Common myeloid progenitor, CD34-positive (primary cell): ENCODE measurements around the gene FAM171A1. TPM values are rescaled to one million over a fixed set of nuclear protein-coding genes. Genes with fewer than 3 reads are reported as not detected.
"Not testable (repeated sequence)": the region's sequence is repeated elsewhere in the genome, so short reads cannot be mapped to it uniquely, and the experiment has no call there.

Source experiments
- CTCF ChIA-PET: fragments of 350-600 bp; sonication (Branson Sonifier 250); formaldehyde crosslinking; loops from one replicate; lab custom pipeline; 2021; ENCODE audit warnings: antibody characterized with exemption; lab: Charles Lee
- POLR2A ChIA-PET: fragments of 350-600 bp; sonication (Branson Sonifier 250); formaldehyde crosslinking; loops from one replicate; lab custom pipeline; 2021; ENCODE audit warnings: antibody characterized with exemption; lab: Charles Lee
- DNase-seq, 3 donors: peaks; one replicate each; pipeline versions ENCODE4 v3.0.0 to v3.0.0-alpha.2; 2013
- H3K27ac ChIP-seq, 2 experiments: 1 replicate in 1 of 2; 2 replicates in 1 of 2; pipeline ENCODE4 v1.7.0; 2013; ENCODE audit warnings: inconsistent platforms in 2 of 2, low read length in 2 of 2, mild to moderate bottlenecking in 2 of 2, low read depth in 1 of 2, moderate library complexity in 1 of 2; ENCODE audit not compliant: severe bottlenecking in 2 of 2, insufficient read depth in 1 of 2, poor library complexity in 1 of 2
- H3K27me3 ChIP-seq, 5 experiments: replicated peaks in 2 of 5; 1 replicate in 3 of 5; 2 replicates in 2 of 5; pipeline versions ENCODE4 v1.6.1 to v1.7.0; 2013; ENCODE audit warnings: low read length in 4 of 5, mild to moderate bottlenecking in 2 of 5, moderate library complexity in 2 of 5, inconsistent platforms in 1 of 5; ENCODE audit not compliant: insufficient read depth in 5 of 5, control insufficient read depth in 4 of 5
- H3K36me3 ChIP-seq, 4 experiments: 1 replicate in 2 of 4; 2 replicates in 2 of 4; pipeline versions ENCODE4 v1.6.1 to v1.7.0; 2013; ENCODE audit warnings: low read length in 3 of 4, control low read depth in 1 of 4, mild to moderate bottlenecking in 1 of 4; ENCODE audit not compliant: control insufficient read depth in 4 of 4, insufficient read depth in 4 of 4
- H3K4me1 ChIP-seq, 4 experiments: 1 replicate in 3 of 4; 2 replicates in 1 of 4; pipeline versions ENCODE4 v1.6.1 to v1.7.1; 2013; ENCODE audit warnings: low read length in 3 of 4, mild to moderate bottlenecking in 3 of 4, control low read depth in 1 of 4, inconsistent platforms in 1 of 4, moderate library complexity in 1 of 4; ENCODE audit not compliant: control insufficient read depth in 4 of 4, insufficient read depth in 4 of 4; ENCODE audit errors: control extremely low read depth in 1 of 4
- H3K4me3 ChIP-seq, 7 experiments: 1 replicate in 4 of 7; 2 replicates in 3 of 7; pipeline versions ENCODE4 v1.5.1 to v1.7.0; 2013; ENCODE audit warnings: mild to moderate bottlenecking in 7 of 7, low read length in 6 of 7, moderate library complexity in 6 of 7, inconsistent platforms in 2 of 7, low read depth in 2 of 7, control low read depth in 1 of 7; ENCODE audit not compliant: insufficient read depth in 4 of 7, control insufficient read depth in 1 of 7; ENCODE audit errors: extremely low read depth in 1 of 7
- H3K9me3 ChIP-seq, 5 experiments: 1 replicate in 4 of 5; 2 replicates in 1 of 5; pipeline versions ENCODE4 v1.6.1 to v1.7.1; 2013; ENCODE audit warnings: low read length in 4 of 5, mild to moderate bottlenecking in 2 of 5, inconsistent platforms in 1 of 5, low read depth in 1 of 5, moderate library complexity in 1 of 5; ENCODE audit not compliant: control insufficient read depth in 4 of 5, insufficient read depth in 2 of 5; ENCODE audit errors: control extremely low read depth in 1 of 5
- WGBS: methylation state at CpG from one replicate; pipeline ENCODE4 v1.1.5; 2013; ENCODE audit not compliant: insufficient coverage; 5-methylcytosine and 5-hydroxymethylcytosine counted together
- polyA plus RNA-seq: library from polyadenylated mRNA; unstranded; fragments of 120-200 nt; gene quantifications from one replicate; pipeline ENCODE4 v1.2.1, GENCODE V29; 2013

Gene FAM171A1
- 0.66 TPM for polyA plus RNA-seq

- ChIA-PET CTCF (interaction anchor here (0.9 to 1.4 kb wide), 2 partner anchors 113 to 160 kb away, joined by 3 read pairs; no protein-coding TSS in a partner anchor), POLR2A (no interaction called here)
- Histone ChIP-seq H3K27ac (no peak within 1 kb of the TSS), H3K27me3 (peaks cover 5 to 90% (median 39%) of the 10 kb centered on the region in 5 experiments), H3K4me3 (peak within 1 kb of the TSS in 6 of 7 experiments; percentile 15 to 61 (median 42)), H3K9me3 (no peaks in the 10 kb centered on the region), H3K36me3 (no peaks in the 10 kb centered on the region), H3K4me1 (peaks cover 0 to 12% (median 9%) of the 10 kb centered on the region in 4 experiments)
- WGBS, result under 1% methylated on average over 74 of the region's 115 CpGs
- peak; percentile 35 to 76 (median 58) for DNase-seq
Measured at GRCh38 chr10:15370856-15371701, at the start of gene FAM171A1. TSS of gene FAM171A1 (minus strand) at chr10:15371289. CDS start at chr10:15371052, 237 bp downstream.

- ChIA-PET CTCF (interaction anchor here (0.8 to 1.5 kb wide), 2 partner anchors 13 to 43 kb away, joined by 3 read pairs; no protein-coding TSS in a partner anchor), POLR2A (no interaction called here)
- peak in 2 of 3 donors; percentile 52 to 55 for DNase-seq
- Histone ChIP-seq H3K27me3 (no peaks in the 10 kb centered on the region), H3K9me3 (peaks cover 0 to 2% (median 0%) of the 10 kb centered on the region in 5 experiments), H3K4me1 (no peaks in the 10 kb centered on the region), H3K36me3 (no peaks in the 10 kb centered on the region), H3K4me3 (no peak overlapping the region), H3K27ac (no peak overlapping the region)
- 100% methylated on average over 2 of the region's 4 CpGs for WGBS
Measured at GRCh38 chr10:15420858-15421257, 49.8 kb upstream of the FAM171A1 start.

- H3K9me3 ChIP-seq, result peaks cover 0 to 3% (median 0%) of the 10 kb centered on the region in 5 experiments
- H3K27ac ChIP-seq, result no peak overlapping the region
- DNase-seq, result peak; percentile 28 to 46 (median 42)
- no peak overlapping the region for H3K4me3 ChIP-seq
- no peaks in the 10 kb centered on the region for H3K27me3 ChIP-seq
- 0% methylated on average over 1 of the region's 3 CpGs for WGBS
- no peaks in the 10 kb centered on the region for H3K36me3 ChIP-seq
- POLR2A ChIA-PET, result no interaction called here
- CTCF ChIA-PET, result interaction anchor here (1.0 to 1.5 kb wide), 3 partner anchors 9 to 41 kb away, joined by 3 to 5 read pairs (median 4); no protein-coding TSS in a partner anchor
- no peaks in the 10 kb centered on the region for H3K4me1 ChIP-seq
Measured at GRCh38 chr10:15419279-15419874, 48.3 kb upstream of the FAM171A1 start.

- Histone ChIP-seq H3K27me3 (no peaks in the 10 kb centered on the region), H3K36me3 (no peaks in the 10 kb centered on the region), H3K27ac (no peak overlapping the region), H3K4me1 (no peaks in the 10 kb centered on the region), H3K4me3 (no peak overlapping the region), H3K9me3 (peaks cover 0 to 2% (median 0%) of the 10 kb centered on the region in 5 experiments)
- no CpG with 5 or more reads among the region's 1 CpG for WGBS
- CTCF ChIA-PET, result no interaction called here
- POLR2A ChIA-PET, result no interaction called here
- DNase-seq, result no peak
Measured at GRCh38 chr10:15416034-15416433, 44.9 kb upstream of the FAM171A1 start.

GRCh38 chr10:15411010-15411409 lies 39.9 kb upstream of the FAM171A1 start:
- H3K36me3 ChIP-seq, result no peaks in the 10 kb centered on the region
- DNase-seq, result no peak
- no peak overlapping the region for H3K27ac ChIP-seq
- H3K4me1 ChIP-seq, result no peaks in the 10 kb centered on the region
- peaks cover 0 to 1% (median 0%) of the 10 kb centered on the region in 5 experiments for H3K9me3 ChIP-seq
- CTCF ChIA-PET, result interaction anchor here (1.0 kb wide), 1 partner anchor 19 kb away, joined by 3 read pairs; no protein-coding TSS in a partner anchor
- POLR2A ChIA-PET, result no interaction called here
- WGBS, result 100% methylated on average over 2 of the region's 4 CpGs
- no peak overlapping the region for H3K4me3 ChIP-seq
- peaks cover 0 to 3% (median 0%) of the 10 kb centered on the region in 5 experiments for H3K27me3 ChIP-seq

- POLR2A ChIA-PET, H3K36me3 ChIP-seq, H3K4me1 ChIP-seq, H3K27me3 ChIP-seq, H3K27ac ChIP-seq, H3K9me3 ChIP-seq, H3K4me3 ChIP-seq, CTCF ChIA-PET, DNase-seq: not testable (repeated sequence)
- no CpG with 5 or more reads among the region's 2 CpGs for WGBS
Measured at GRCh38 chr10:15409350-15409749, 38.3 kb upstream of the FAM171A1 start.
